Fibroblast of the aortic adventitia (primary cell): Measurements from ENCODE around the gene PDE6C. TPM values are rescaled to one million over a fixed set of nuclear protein-coding genes. Genes with fewer than 3 reads are reported as not detected.

Source experiments
- DNase-seq: peaks from one replicate; pipeline ENCODE4 v3.0.0-alpha.2; 2010; ENCODE audit warnings: low read depth
- H3K4me3 ChIP-seq: 2 replicates; pipeline ENCODE4 v1.5.1; 2011; ENCODE audit warnings: low read depth, mild to moderate bottlenecking, control low read depth, low read length, moderate library complexity
- CTCF ChIP-seq: IDR thresholded peaks from 2 replicates; pipeline ENCODE4 v1.5.1; 2011; ENCODE audit warnings: mild to moderate bottlenecking, low read length, control low read depth, inconsistent platforms; ENCODE audit not compliant: insufficient read depth
- total RNA-seq: library from RNA; depleted of rRNA; stranded (reverse); fragments of >200 nt; gene quantifications from 2 replicates; pipeline ENCODE4 v1.2.3, GENCODE V29; 2012; ENCODE audit warnings: low replicate concordance

PDE6C gene
- total RNA-seq, 1 donor = not detected

- H3K4me3 ChIP-seq = no peak overlapping the region
- TF ChIP-seq CTCF = no peak
- DNase-seq = no peak
Observed at GRCh38 chr10:93654201-93654600, 41.9 kb downstream of the PDE6C start.

- DNase-seq = no peak
- no peak overlapping the region for H3K4me3 ChIP-seq
- TF ChIP-seq CTCF = no peak
Observed at GRCh38 chr10:93656155-93656554, 43.8 kb downstream of the PDE6C start.

GRCh38 chr10:93657757-93658156, 45.4 kb downstream of the PDE6C start:
- DNase-seq = no peak
- TF ChIP-seq CTCF = no peak
- H3K4me3 ChIP-seq = no peak overlapping the region

GRCh38 chr10:93666030-93666429, 53.7 kb downstream of the PDE6C start:
- H3K4me3 ChIP-seq = no peak overlapping the region
- no peak for DNase-seq
- no peak for TF ChIP-seq CTCF

- no peak overlapping the region for H3K4me3 ChIP-seq
- TF ChIP-seq CTCF = no peak
- no peak for DNase-seq
Observed at GRCh38 chr10:93667795-93668194, 55.5 kb downstream of the PDE6C start.

GRCh38 chr10:93670372-93670771, 58.0 kb downstream of the PDE6C start:
- no peak overlapping the region for H3K4me3 ChIP-seq
- DNase-seq = no peak
- TF ChIP-seq CTCF = no peak

GRCh38 chr10:93671042-93671441, 58.7 kb downstream of the PDE6C start:
- no peak overlapping the region for H3K4me3 ChIP-seq
- no peak for TF ChIP-seq CTCF
- DNase-seq = no peak
